GM18867 (cell line): Measurements from ENCODE around the gene BPIFA1.

Experiments used
- ATAC-seq: cut with Tn5 transposase; IDR thresholded peaks from one replicate; pipeline ENCODE4 v1.9.1; 2021; ENCODE audit warnings: mild to moderate bottlenecking, moderate library complexity; ENCODE audit not compliant: unreplicated experiment

Gene BPIFA1

GRCh38 chr20:33239979-33240736 lies 4.4 kb downstream of the BPIFA1 start:
- no peak for ATAC-seq

GRCh38 chr20:33240923-33241322 lies 5.1 kb downstream of the BPIFA1 start:
- ATAC-seq = no peak

DNA sequence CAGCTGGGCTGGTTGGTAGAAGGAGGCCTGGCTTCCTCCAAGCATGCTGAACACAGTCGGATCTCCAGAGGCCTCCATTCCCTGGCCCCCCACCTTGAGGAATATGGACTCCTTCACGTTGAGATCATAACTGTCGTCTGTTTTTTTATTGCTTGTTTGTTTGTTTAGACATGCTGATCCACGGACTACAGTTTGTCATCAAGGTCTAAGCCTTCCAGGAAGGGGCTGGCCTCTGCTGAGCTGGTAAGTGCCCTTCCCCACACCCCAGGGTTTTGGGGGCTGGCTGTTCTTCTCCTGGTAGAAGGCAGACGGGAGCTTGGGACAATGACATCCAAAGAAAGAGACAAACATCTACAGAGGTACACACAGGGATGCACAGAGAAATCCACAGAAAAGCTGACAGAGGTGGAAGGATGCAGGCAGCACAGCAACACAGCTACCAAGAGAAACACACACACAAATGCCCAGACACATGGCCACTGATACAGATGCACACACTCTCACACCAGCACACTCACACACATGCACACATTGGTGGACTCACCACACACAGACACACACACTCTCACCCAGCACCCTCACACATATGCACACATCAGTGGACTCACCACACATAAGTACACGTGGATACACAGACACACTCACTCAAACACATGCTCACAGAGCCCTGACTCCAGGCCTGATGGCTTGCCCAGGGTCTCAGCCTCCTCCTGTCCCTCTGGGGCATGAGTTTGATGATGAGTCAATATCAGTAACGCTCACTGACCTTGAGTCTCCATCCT lies 6.7 kb downstream of the BPIFA1 start:
- no peak for ATAC-seq

DNA sequence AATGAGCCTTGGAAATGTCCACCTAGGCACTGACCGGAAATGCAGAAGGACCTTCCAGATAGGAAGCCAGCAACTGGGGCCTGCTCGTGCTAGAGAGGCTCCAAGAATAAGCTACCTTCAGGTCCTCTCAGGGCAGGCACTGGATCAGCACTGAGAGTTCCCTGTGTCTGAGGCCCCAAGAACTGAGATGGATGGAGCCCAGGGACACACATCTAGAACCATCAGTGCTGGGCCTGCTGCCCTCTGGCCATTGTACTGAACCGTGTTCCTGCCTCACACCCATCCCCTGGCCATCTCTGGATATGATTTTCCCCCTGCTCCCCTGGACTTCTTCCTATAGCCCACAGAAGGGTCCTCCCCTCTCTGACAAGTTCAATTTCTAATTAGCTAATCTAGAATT lies 10.3 kb downstream of the BPIFA1 start:
- ATAC-seq = no peak

DNA sequence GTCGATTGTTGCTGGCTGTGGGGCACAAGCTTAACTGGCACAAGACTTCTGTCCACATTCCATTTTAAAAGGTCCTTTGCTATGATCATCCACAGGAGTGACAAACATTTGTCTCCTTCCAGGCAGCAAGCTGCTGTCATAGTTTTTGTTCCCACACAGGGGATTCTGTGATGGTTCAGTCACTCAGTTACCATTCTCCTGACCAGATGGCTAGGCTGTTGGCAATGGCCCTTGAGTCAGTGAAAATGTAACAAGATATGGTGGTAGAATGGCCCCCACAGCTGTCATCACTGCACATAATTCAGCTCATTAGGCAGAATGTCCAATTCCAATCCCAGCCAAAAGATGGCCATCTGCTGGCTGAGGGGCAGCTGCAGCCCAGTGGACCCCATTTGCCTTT lies 13.7 kb downstream of the BPIFA1 start:
- ATAC-seq = no peak

- ATAC-seq = no peak
Measured at GRCh38 chr20:33250666-33251065, 14.9 kb downstream of the BPIFA1 start.

DNA sequence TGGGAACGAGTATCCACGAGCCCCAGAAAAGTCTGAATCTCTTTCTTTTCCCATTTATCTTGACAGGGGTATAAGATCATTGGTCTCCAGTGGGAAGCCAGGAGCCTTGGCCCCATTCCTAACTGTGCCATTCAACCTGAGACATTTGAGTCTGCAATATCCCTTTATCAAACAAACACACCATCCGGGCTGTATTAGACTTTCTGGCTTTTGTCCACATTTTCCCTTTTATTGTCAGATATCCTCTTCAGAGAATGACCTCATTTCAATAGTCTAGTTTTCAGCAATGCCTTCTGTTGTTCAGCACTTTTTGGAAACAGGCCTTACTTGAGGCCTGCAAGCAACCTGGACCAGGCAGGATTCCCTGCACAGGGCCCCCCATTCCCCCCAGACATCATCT lies 15.7 kb downstream of the BPIFA1 start:
- ATAC-seq = no peak

GRCh38 chr20:33252460-33252859 lies 16.7 kb downstream of the BPIFA1 start:
- no peak for ATAC-seq

DNA sequence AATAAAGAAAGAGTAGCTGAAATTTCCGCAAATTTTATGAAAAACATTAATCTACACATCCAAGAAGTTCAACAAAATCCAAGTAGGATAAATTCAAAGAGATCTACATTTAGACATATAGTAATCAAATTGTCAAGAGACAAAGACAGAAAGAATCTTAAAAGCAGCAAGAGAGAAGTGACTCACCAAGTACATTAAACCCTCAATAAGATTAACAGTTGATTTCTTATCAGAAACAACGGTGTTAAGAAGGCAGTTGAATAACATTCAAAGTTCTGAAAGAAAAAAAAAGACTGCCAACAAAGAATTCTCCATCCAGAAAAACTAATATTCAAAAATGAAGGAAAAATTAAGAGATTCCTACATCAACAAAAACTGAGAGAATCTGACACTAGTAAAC lies 19.2 kb downstream of the BPIFA1 start:
- no peak for ATAC-seq

DNA sequence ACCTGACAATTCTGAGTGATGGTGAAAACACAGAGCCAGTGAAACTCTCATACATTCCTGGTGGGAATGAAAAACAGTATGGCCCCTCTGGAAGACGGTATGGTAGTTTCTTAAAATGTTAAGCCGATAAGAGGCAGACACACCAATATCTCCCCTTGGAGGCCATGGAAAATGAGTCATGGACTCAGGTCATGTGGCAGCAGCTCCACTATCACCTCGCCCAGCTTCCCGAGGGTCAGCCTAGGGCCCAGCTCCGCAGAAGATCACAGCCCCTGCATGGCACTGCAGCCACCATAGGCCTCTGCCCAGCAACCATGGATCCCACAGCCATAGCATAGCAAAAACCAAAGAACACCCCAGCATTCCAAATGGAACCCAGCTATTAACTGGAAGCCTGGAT lies 21.4 kb downstream of the BPIFA1 start:
- no peak for ATAC-seq

- ATAC-seq = no peak
Measured at GRCh38 chr20:33259371-33259770, 23.6 kb downstream of the BPIFA1 start.

GRCh38 chr20:33261465-33261864 lies 25.7 kb downstream of the BPIFA1 start:
- ATAC-seq = no peak

GRCh38 chr20:33262658-33263065 lies 26.9 kb downstream of the BPIFA1 start:
- ATAC-seq = no peak

DNA sequence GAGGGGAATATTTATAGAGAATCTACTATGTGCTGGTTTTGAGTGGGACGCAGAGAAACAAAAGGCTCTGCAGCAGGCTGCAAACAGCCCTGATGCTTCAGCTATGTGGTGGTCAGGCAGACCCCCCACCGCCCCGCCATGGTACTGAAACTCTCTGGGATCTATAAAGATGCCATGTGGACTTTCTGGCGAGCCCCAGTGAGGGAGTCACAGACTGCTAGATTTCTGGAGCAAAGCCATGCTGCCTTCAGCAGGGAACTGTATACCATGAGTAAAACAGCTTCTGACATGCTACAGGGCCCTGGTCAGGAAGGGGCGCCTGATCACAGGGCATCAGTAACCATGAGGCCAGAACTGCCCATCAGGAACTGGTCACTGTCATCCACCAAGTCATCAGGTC lies 28.0 kb downstream of the BPIFA1 start:
- ATAC-seq = no peak

GRCh38 chr20:33267701-33268100 lies 31.9 kb downstream of the BPIFA1 start:
- no peak for ATAC-seq

DNA sequence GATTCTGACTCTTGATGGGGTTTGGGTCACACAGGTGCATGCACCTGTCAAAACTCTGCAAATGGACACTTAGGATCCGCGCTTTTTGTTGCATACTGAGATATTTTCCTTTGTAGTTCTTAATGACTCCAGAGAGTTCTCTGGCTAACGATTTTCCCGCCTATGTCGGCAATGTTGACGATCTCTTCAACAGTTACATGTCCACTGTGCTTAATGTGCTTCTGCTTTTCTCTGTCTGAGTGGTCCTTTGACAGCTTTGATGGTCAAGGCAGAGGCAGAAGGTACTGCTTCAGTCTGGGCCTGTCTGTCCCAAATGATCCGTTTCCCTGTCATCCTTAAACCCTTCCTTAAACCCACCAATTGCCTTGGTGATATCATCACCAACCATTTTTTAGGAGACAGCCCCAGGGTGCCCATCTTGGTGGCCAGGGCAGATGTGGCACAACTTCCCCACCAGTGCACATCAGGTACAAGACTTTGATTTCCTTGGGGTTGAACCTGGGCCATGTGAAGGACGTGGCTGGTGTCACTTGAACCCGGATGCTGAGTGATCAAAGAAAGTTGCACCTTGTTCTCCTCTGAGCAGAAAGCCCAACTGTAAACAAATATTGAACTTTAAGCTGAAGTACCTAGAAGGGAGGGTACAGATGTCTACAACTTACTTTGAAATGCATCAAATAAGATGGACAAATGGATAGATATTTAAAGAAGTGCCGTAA lies 36.5 kb downstream of the BPIFA1 start:
- ATAC-seq = no peak

DNA sequence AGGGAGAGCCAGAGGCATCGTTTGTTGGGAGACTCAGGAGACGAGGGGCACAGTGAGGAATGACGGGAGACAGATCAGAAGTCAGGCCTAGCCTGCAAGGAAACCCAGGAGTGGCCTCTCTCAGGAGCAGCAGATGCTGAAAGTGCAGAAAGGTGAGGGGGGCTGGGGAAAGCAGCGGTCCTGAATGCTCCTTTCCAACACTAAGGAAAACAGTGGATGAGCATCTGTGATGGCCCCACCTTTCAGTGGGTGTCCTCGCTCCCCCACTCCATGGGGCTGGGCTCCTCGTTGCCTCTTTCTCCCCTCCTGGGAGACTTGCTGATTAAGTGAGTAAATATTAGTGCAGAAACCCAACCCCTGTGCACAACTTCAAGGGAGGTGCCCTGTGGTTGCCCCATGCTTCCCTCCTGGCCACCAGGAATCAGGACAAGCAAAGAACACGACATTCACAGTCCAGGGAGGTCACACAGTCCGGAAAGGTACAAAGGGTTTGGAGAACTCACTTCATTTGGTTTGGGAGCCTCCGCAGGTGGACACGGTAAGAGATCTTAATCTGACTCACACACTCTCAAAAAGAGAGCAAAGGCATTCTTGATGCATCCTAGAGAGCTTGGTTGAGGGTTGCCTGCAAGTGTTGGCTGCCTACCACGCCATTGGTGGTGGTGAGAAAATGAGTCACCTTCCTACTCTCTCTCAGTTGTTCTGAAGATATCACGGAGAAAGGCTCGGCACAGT lies 37.5 kb downstream of the BPIFA1 start:
- ATAC-seq = no peak

GRCh38 chr20:33275215-33275614 lies 39.4 kb downstream of the BPIFA1 start:
- ATAC-seq = no peak

DNA sequence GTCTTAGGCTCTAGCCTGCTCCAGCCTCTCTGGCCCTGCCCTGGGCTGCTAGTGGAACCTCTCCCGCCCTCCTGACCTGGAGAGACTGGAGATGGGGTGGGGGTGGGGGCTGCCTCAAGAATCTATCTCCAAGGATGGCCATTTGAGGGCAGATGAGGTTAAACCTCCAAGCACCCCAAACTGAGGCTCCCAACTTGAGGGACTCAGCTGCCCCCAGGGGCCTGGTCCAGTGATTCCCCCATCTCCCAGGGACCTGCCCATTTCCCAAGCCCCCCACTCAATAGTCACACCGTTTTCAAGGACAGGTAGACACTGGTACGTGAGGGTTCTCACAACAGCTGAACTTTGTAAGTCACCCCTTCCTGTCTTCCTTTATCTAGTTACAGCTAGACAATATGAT lies 40.1 kb downstream of the BPIFA1 start:
- no peak for ATAC-seq

- ATAC-seq = no peak
Measured at GRCh38 chr20:33276303-33277113, 40.7 kb downstream of the BPIFA1 start.
